Activated B cell treated with CpG ODN at 0.5 μM for 24 hours (primary cell): ENCODE results near the gene KRTAP9-8. TPM values are rescaled to one million over a fixed set of nuclear protein-coding genes. Genes with fewer than 3 reads are reported as not detected.
"Not testable (repeated sequence)": the region's sequence is repeated elsewhere in the genome, so short reads cannot be mapped to it uniquely, and the experiment has no call there.

Source experiments
- ATAC-seq: fragments of 200-7000 bp; cut with Tn5 transposase; one replicate; pipeline ENCODE4 v1.10.0; 2021; ENCODE audit warnings: low read depth, mild to moderate bottlenecking, moderate library complexity
- CTCF ChIA-PET: fragments of 350-600 bp; sonication (Branson Sonifier 250); formaldehyde crosslinking; loops from one replicate; lab custom pipeline; 2021; ENCODE audit warnings: antibody characterized with exemption; lab: Charles Lee
- POLR2A ChIA-PET: fragments of 350-600 bp; sonication (Branson Sonifier 250); formaldehyde crosslinking; loops from one replicate; lab custom pipeline; 2021; ENCODE audit warnings: antibody characterized with exemption; lab: Charles Lee
- DNase-seq: peaks from one replicate; pipeline ENCODE4 v3.0.0; 2022
- H3K27ac Mint-ChIP-seq: one replicate; pipeline ENCODE4 v1.8.0; 2020; ENCODE audit warnings: mixed read lengths
- H3K27me3 Mint-ChIP-seq: one replicate; pipeline ENCODE4 v1.8.0; 2021; ENCODE audit warnings: mixed read lengths
- H3K36me3 Mint-ChIP-seq: one replicate; pipeline ENCODE4 v1.8.0; 2021; ENCODE audit warnings: low read depth, mixed read lengths
- H3K4me1 Mint-ChIP-seq: one replicate; pipeline ENCODE4 v1.8.0; 2021; ENCODE audit warnings: mixed read lengths
- H3K4me3 Mint-ChIP-seq: one replicate; pipeline ENCODE4 v1.8.0; 2020; ENCODE audit warnings: mild to moderate bottlenecking, mixed read lengths
- H3K9me3 Mint-ChIP-seq: one replicate; pipeline ENCODE4 v1.8.0; 2020; ENCODE audit warnings: mixed read lengths
- CTCF ChIP-seq: fragments of 200-600 bp; IDR thresholded peaks from one replicate; pipeline ENCODE4 v1.8.0; 2022; ENCODE audit warnings: antibody characterized with exemption, mild to moderate bottlenecking
- intact Hi-C: fragments of 100-400 bp; cut with micrococcal nuclease; formaldehyde crosslinking; loops from one replicate; pipeline ENCODE4 v1.15.1; 2024
- total RNA-seq: library from RNA; stranded (reverse); gene quantifications from 2 replicates; pipeline ENCODE4 v1.2.3, GENCODE V29; 2022

KRTAP9-8 gene
- total RNA-seq, 1 donor from 2014 or later = not detected

- POLR2A ChIA-PET = no interaction called here
- Mint-ChIP-seq H3K36me3 (no peaks in the 10 kb centered on the region), H3K27ac (no peak overlapping the region), H3K4me1 (no peaks in the 10 kb centered on the region), H3K9me3 (no peaks in the 10 kb centered on the region), H3K27me3 (peaks cover 38% of the 10 kb centered on the region), H3K4me3 (no peak overlapping the region)
- ATAC-seq = no peak
- intact Hi-C loops = no loop called here
- TF ChIP-seq CTCF = no peak
- CTCF ChIA-PET = no interaction called here
- DNase-seq = no peak
These were observed 25.4 kb downstream of the KRTAP9-8 start for GRCh38 chr17:41263212-41263611.

- Mint-ChIP-seq H3K9me3 (no peaks in the 10 kb centered on the region), H3K36me3 (no peaks in the 10 kb centered on the region), H3K27me3 (peaks cover 28% of the 10 kb centered on the region), H3K27ac (no peak overlapping the region), H3K4me3 (no peak overlapping the region), H3K4me1 (no peaks in the 10 kb centered on the region)
- no peak for DNase-seq
- ChIA-PET CTCF (no interaction called here), POLR2A (no interaction called here)
- ATAC-seq = no peak
- intact Hi-C loops = loop anchor here (1.0 kb wide), 1 partner anchor 12 kb away; no protein-coding TSS in a partner anchor
- no peak for TF ChIP-seq CTCF
These were observed 26.8 kb downstream of the KRTAP9-8 start for GRCh38 chr17:41264599-41264998.

GRCh38 chr17:41265078-41265477 lies 27.3 kb downstream of the KRTAP9-8 start, which contains the start of gene KRTAP9-6:
KRTAP9-6 (plus strand) TSS chr17:41265378; CDS start chr17:41265378, 0 bp downstream.
- TF ChIP-seq CTCF = no peak
- DNase-seq (no peak), ATAC-seq (no peak)
- no peaks in the 10 kb centered on the region for H3K36me3 Mint-ChIP-seq
- POLR2A ChIA-PET = no interaction called here
- peaks cover 24% of the 10 kb centered on the region for H3K27me3 Mint-ChIP-seq
- H3K4me3 Mint-ChIP-seq = no peak within 1 kb of the TSS
- intact Hi-C loops = no loop called here
- H3K9me3 Mint-ChIP-seq = no peaks in the 10 kb centered on the region
- no peaks in the 10 kb centered on the region for H3K4me1 Mint-ChIP-seq
- H3K27ac Mint-ChIP-seq = no peak within 1 kb of the TSS
- CTCF ChIA-PET = no interaction called here

GRCh38 chr17:41267711-41268110 lies 29.9 kb downstream of the KRTAP9-8 start:
- Mint-ChIP-seq H3K27me3 (peaks cover 14% of the 10 kb centered on the region), H3K4me3 (no peak overlapping the region), H3K36me3 (no peaks in the 10 kb centered on the region), H3K4me1 (no peaks in the 10 kb centered on the region), H3K27ac (no peak overlapping the region), H3K9me3 (no peaks in the 10 kb centered on the region)
- intact Hi-C loops = no loop called here
- DNase-seq (no peak), ATAC-seq (no peak)
- ChIA-PET POLR2A (no interaction called here), CTCF (no interaction called here)
- no peak for TF ChIP-seq CTCF

- H3K27ac Mint-ChIP-seq, intact Hi-C loops, H3K9me3 Mint-ChIP-seq, H3K36me3 Mint-ChIP-seq, DNase-seq, H3K4me1 Mint-ChIP-seq, POLR2A ChIA-PET, ATAC-seq, H3K4me3 Mint-ChIP-seq, CTCF ChIA-PET: not testable (repeated sequence)
- H3K27me3 Mint-ChIP-seq = peaks cover 23% of the 10 kb centered on the region
These were observed 33.5 kb downstream of the KRTAP9-8 start for GRCh38 chr17:41271323-41271722.

GRCh38 chr17:41271858-41272257 lies 34.1 kb downstream of the KRTAP9-8 start:
- POLR2A ChIA-PET = no interaction called here
- H3K9me3 Mint-ChIP-seq = no peaks in the 10 kb centered on the region
- no peak for ATAC-seq
- H3K27me3 Mint-ChIP-seq = peaks cover 28% of the 10 kb centered on the region
- CTCF ChIA-PET = no interaction called here
- no peaks in the 10 kb centered on the region for H3K36me3 Mint-ChIP-seq
- no peak for TF ChIP-seq CTCF
- H3K4me1 Mint-ChIP-seq = no peaks in the 10 kb centered on the region
- intact Hi-C loops = no loop called here
- H3K4me3 Mint-ChIP-seq = no peak overlapping the region
- H3K27ac Mint-ChIP-seq = no peak overlapping the region
- no peak for DNase-seq

GRCh38 chr17:41275648-41276190 lies 37.9 kb downstream of the KRTAP9-8 start, which contains the start of gene KRTAP9-7:
KRTAP9-7 (plus strand) TSS chr17:41275698; CDS start chr17:41275698, 0 bp downstream.
- H3K27me3 Mint-ChIP-seq = peaks cover 20% of the 10 kb centered on the region
- DNase-seq, H3K9me3 Mint-ChIP-seq, H3K4me3 Mint-ChIP-seq, H3K27ac Mint-ChIP-seq, CTCF ChIA-PET, POLR2A ChIA-PET, H3K4me1 Mint-ChIP-seq, H3K36me3 Mint-ChIP-seq, ATAC-seq: not testable (repeated sequence)
- intact Hi-C loops = loop anchor here (1.0 kb wide), 1 partner anchor 11 kb away; no protein-coding TSS in a partner anchor
